ENCODE results near the gene ZBTB18.

DNA sequence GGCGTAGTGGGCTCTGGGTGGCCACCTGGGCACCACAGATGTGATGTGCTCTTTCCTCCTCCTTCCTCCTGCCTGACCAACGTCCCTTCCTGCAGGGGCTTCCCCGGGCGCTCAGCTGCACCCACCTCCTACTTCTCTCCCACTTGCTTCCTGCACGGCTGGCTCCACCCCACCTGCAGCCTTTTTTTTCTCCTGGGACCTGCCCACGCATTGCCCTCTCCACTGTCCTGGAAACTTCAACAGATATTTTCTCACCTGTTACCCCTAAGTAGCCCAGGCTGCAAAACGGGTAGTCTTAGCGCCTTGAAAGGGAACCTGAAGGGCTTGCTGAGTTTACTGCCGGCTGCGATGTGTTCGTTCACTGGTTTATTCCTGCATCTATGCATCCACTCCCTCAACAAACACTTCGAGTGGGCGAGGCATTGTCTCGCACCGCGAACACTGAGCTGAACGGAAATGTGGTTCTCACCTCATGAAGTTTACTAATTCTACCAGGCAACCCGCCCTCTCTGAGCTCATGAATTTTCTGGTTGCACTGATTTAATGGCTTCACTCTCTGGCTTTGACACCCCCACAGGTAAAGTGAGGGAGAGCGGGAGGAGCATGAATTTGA is 23.6 kb downstream of the ZBTB18 start:
- TF ChIP-seq, protein P1, sequence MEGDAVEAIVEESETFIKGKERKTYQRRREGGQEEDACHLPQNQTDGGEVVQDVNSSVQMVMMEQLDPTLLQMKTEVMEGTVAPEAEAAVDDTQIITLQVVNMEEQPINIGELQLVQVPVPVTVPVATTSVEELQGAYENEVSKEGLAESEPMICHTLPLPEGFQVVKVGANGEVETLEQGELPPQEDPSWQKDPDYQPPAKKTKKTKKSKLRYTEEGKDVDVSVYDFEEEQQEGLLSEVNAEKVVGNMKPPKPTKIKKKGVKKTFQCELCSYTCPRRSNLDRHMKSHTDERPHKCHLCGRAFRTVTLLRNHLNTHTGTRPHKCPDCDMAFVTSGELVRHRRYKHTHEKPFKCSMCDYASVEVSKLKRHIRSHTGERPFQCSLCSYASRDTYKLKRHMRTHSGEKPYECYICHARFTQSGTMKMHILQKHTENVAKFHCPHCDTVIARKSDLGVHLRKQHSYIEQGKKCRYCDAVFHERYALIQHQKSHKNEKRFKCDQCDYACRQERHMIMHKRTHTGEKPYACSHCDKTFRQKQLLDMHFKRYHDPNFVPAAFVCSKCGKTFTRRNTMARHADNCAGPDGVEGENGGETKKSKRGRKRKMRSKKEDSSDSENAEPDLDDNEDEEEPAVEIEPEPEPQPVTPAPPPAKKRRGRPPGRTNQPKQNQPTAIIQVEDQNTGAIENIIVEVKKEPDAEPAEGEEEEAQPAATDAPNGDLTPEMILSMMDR (IDR thresholded peaks at IDR 0.05; ENCODE audit: poor library complexity): no peak
- no peak for TF ChIP-seq EZH2 (IDR thresholded peaks at IDR 0.05; ENCODE audit: borderline replicate concordance)

All from hepatocyte (in vitro differentiated cells).